ENCODE results near the gene MGLL.
"Not testable (repeated sequence)": the region's sequence is repeated elsewhere in the genome, so short reads cannot be mapped to it uniquely, and the experiment has no call there.

MGLL gene

GRCh38 chr3:127671523-127672428, 150.5 kb downstream of the MGLL start:
- no peak for FAIRE-seq

- no peak for FAIRE-seq
Measured at GRCh38 chr3:127670761-127671522, 151.4 kb downstream of the MGLL start.

GRCh38 chr3:127670229-127670559, 152.1 kb downstream of the MGLL start:
- no peak for FAIRE-seq

- no peak for FAIRE-seq
Measured at GRCh38 chr3:127669541-127670228, 152.6 kb downstream of the MGLL start.

- no peak for FAIRE-seq
Measured at GRCh38 chr3:127668906-127669305, 153.4 kb downstream of the MGLL start.

- FAIRE-seq = no peak
Measured at GRCh38 chr3:127667119-127667681, 155.1 kb downstream of the MGLL start.

- no peak for FAIRE-seq
Measured at GRCh38 chr3:127666676-127667075, 155.6 kb downstream of the MGLL start.

GRCh38 chr3:127665586-127665985, 156.7 kb downstream of the MGLL start:
- no peak for FAIRE-seq

GRCh38 chr3:127665165-127665564, 157.2 kb downstream of the MGLL start:
- no peak for FAIRE-seq

GRCh38 chr3:127663151-127663550, 159.2 kb downstream of the MGLL start:
- no peak for FAIRE-seq

GRCh38 chr3:127662001-127662469, 160.3 kb downstream of the MGLL start:
- FAIRE-seq = no peak

- no peak for FAIRE-seq
Measured at GRCh38 chr3:127661600-127661999, 160.7 kb downstream of the MGLL start.

- FAIRE-seq = no peak
Measured at GRCh38 chr3:127660621-127661251, 161.6 kb downstream of the MGLL start.

GRCh38 chr3:127658234-127658633, 164.1 kb downstream of the MGLL start:
- no peak for FAIRE-seq

GRCh38 chr3:127656906-127657305, 165.4 kb downstream of the MGLL start:
- FAIRE-seq = no peak

GRCh38 chr3:127655641-127656040, 166.7 kb downstream of the MGLL start:
- FAIRE-seq = no peak

GRCh38 chr3:127654993-127655392, 167.3 kb downstream of the MGLL start:
- FAIRE-seq = not testable (repeated sequence)

- FAIRE-seq = no peak
Measured at GRCh38 chr3:127654374-127654773, 167.9 kb downstream of the MGLL start.

GRCh38 chr3:127652246-127652995, 169.9 kb downstream of the MGLL start:
- no peak for FAIRE-seq

- no peak for FAIRE-seq
Measured at GRCh38 chr3:127651516-127652172, 170.7 kb downstream of the MGLL start.

- FAIRE-seq = no peak
Measured at GRCh38 chr3:127650236-127650635, 172.1 kb downstream of the MGLL start.

All from colon (tissue), 2 donors.